Measurements from ENCODE around the gene PRKAR1B. TPM values are rescaled to one million over a fixed set of nuclear protein-coding genes. Genes with fewer than 3 reads are reported as not detected.

Gene PRKAR1B
- total RNA-seq, 1 experiment from 2014 or later = 35.3 TPM

GRCh38 chr7:510131-510481, 217.0 kb downstream of the PRKAR1B start:
- no peak for DNase-seq (ENCODE audit: low read depth)
- in situ Hi-C loops (cut with HindIII; ENCODE audit: low pct_unique_long_range_greater_than_20kb, low sequenced_read_pairs) = no loop called here

- no peak for DNase-seq (ENCODE audit: low read depth)
- in situ Hi-C loops (cut with HindIII; ENCODE audit: low pct_unique_long_range_greater_than_20kb, low sequenced_read_pairs) = no loop called here
These were observed 217.5 kb downstream of the PRKAR1B start for GRCh38 chr7:509426-510130.

- in situ Hi-C loops (cut with HindIII; ENCODE audit: low pct_unique_long_range_greater_than_20kb, low sequenced_read_pairs) = no loop called here
- DNase-seq (ENCODE audit: low read depth) = no peak
These were observed 218.5 kb downstream of the PRKAR1B start for GRCh38 chr7:508461-509170.

GRCh38 chr7:507623-508300, 219.3 kb downstream of the PRKAR1B start:
- in situ Hi-C loops (cut with HindIII; ENCODE audit: low pct_unique_long_range_greater_than_20kb, low sequenced_read_pairs) = no loop called here
- no peak for DNase-seq (ENCODE audit: low read depth)

GRCh38 chr7:506921-507622, 220.0 kb downstream of the PRKAR1B start:
- no peak for DNase-seq (ENCODE audit: low read depth)
- in situ Hi-C loops (cut with HindIII; ENCODE audit: low pct_unique_long_range_greater_than_20kb, low sequenced_read_pairs) = no loop called here

GRCh38 chr7:506391-506831, 220.7 kb downstream of the PRKAR1B start:
- DNase-seq (ENCODE audit: low read depth) = no peak
- in situ Hi-C loops (cut with HindIII; ENCODE audit: low pct_unique_long_range_greater_than_20kb, low sequenced_read_pairs) = no loop called here

- no peak for DNase-seq (ENCODE audit: low read depth)
- in situ Hi-C loops (cut with HindIII; ENCODE audit: low pct_unique_long_range_greater_than_20kb, low sequenced_read_pairs) = no loop called here
These were observed 221.9 kb downstream of the PRKAR1B start for GRCh38 chr7:505171-505570.

GRCh38 chr7:504221-505111, 222.6 kb downstream of the PRKAR1B start:
- DNase-seq (ENCODE audit: low read depth) = no peak
- in situ Hi-C loops (cut with HindIII; ENCODE audit: low pct_unique_long_range_greater_than_20kb, low sequenced_read_pairs) = no loop called here

GRCh38 chr7:503575-504111, 223.4 kb downstream of the PRKAR1B start:
- in situ Hi-C loops (cut with HindIII; ENCODE audit: low pct_unique_long_range_greater_than_20kb, low sequenced_read_pairs) = no loop called here
- peak; percentile 87 for DNase-seq (ENCODE audit: low read depth)

- in situ Hi-C loops (cut with HindIII; ENCODE audit: low pct_unique_long_range_greater_than_20kb, low sequenced_read_pairs) = no loop called here
- DNase-seq (ENCODE audit: low read depth) = no peak
These were observed 224.8 kb downstream of the PRKAR1B start for GRCh38 chr7:502296-502695.

GRCh38 chr7:501526-501925, 225.6 kb downstream of the PRKAR1B start:
- no peak for DNase-seq (ENCODE audit: low read depth)
- in situ Hi-C loops (cut with HindIII; ENCODE audit: low pct_unique_long_range_greater_than_20kb, low sequenced_read_pairs) = no loop called here

GRCh38 chr7:500521-501420, 226.3 kb downstream of the PRKAR1B start:
- DNase-seq (ENCODE audit: low read depth) = no peak
- in situ Hi-C loops (cut with HindIII; ENCODE audit: low pct_unique_long_range_greater_than_20kb, low sequenced_read_pairs) = no loop called here

- in situ Hi-C loops (cut with HindIII; ENCODE audit: low pct_unique_long_range_greater_than_20kb, low sequenced_read_pairs) = no loop called here
- DNase-seq (ENCODE audit: low read depth) = no peak
These were observed 227.1 kb downstream of the PRKAR1B start for GRCh38 chr7:499853-500485.

Measured in Caki2 (cell line).